OCI-LY7 (cell line): Measurements from ENCODE around the gene ZMIZ1. TPM values are rescaled to one million over a fixed set of nuclear protein-coding genes. Genes with fewer than 3 reads are reported as not detected.

ENCODE experiments used
- BruUV-seq: library from RNA; stranded (reverse); fragments of 400-500 nt; replicated peaks from 2 replicates; lab custom pipeline; 2021; lab: Mats Ljungman, UMichigan
- CTCF ChIA-PET: fragments of 300-600 bp; sonication (Branson Sonifier 250); formaldehyde crosslinking; loops from one replicate; lab custom pipeline; 2022; ENCODE audit warnings: antibody characterized with exemption; ENCODE audit not compliant: unreplicated experiment; lab: Charles Lee
- POLR2A ChIA-PET: fragments of 300-600 bp; sonication (Branson Sonifier 250); formaldehyde crosslinking; loops from one replicate; lab custom pipeline; 2022; ENCODE audit warnings: antibody characterized with exemption; lab: Charles Lee
- DNase-seq: peaks from one replicate; pipeline ENCODE4 v3.0.0-alpha.2; 2015; ENCODE audit warnings: low spot score
- H2AFZ ChIP-seq: fragments of 200-600 bp; sonication (generic), shearing (Covaris generic); 2 replicates; pipeline ENCODE4 v1.6.1; 2014; ENCODE audit warnings: mild to moderate bottlenecking, antibody characterized with exemption, low read length, moderate library complexity
- H3K27ac ChIP-seq: fragments of 200-600 bp; sonication (generic); 2 replicates; pipeline ENCODE4 v1.5.1; 2014; ENCODE audit warnings: mixed run types, low read depth, mild to moderate bottlenecking, moderate library complexity, low read length, inconsistent platforms; ENCODE audit not compliant: poor library complexity, severe bottlenecking
- H3K36me3 ChIP-seq: fragments of 200-600 bp; sonication (generic); 2 replicates; pipeline ENCODE4 v1.6.1; 2014; ENCODE audit warnings: mild to moderate bottlenecking, antibody characterized with exemption, low read length, moderate library complexity, mixed read lengths; ENCODE audit not compliant: insufficient read depth
- H3K4me1 ChIP-seq: fragments of 200-600 bp; sonication (generic); 2 replicates; pipeline ENCODE4 v1.5.1; 2014; ENCODE audit warnings: mild to moderate bottlenecking, low read length; ENCODE audit not compliant: insufficient read depth, poor library complexity, severe bottlenecking
- H3K4me2 ChIP-seq: fragments of 200-600 bp; sonication (generic); 2 replicates; pipeline ENCODE4 v1.6.1; 2014; ENCODE audit warnings: mild to moderate bottlenecking, low read length
- H3K4me3 ChIP-seq: fragments of 200-600 bp; sonication (generic); 2 replicates; pipeline ENCODE4 v1.5.1; 2014; ENCODE audit warnings: mild to moderate bottlenecking, low read depth, low read length; ENCODE audit not compliant: poor library complexity, severe bottlenecking
- H3K79me2 ChIP-seq: fragments of 200-600 bp; sonication (generic); 2 replicates; pipeline ENCODE4 v1.6.1; 2016; ENCODE audit warnings: low read depth, mild to moderate bottlenecking, low read length, moderate library complexity, mixed read lengths; ENCODE audit not compliant: insufficient read depth
- H3K9me2 ChIP-seq: fragments of 200-600 bp; sonication (generic); 2 replicates; pipeline ENCODE4 v1.6.1; 2016; ENCODE audit warnings: mild to moderate bottlenecking, low read length, mixed read lengths; ENCODE audit not compliant: insufficient read depth
- H3K9me3 ChIP-seq: fragments of 200-600 bp; sonication (generic); 2 replicates; pipeline ENCODE4 v1.6.1; 2014; ENCODE audit warnings: mild to moderate bottlenecking, mixed run types, low read length, mixed read lengths
- H4K20me1 ChIP-seq: fragments of 200-600 bp; sonication (generic); 2 replicates; pipeline ENCODE4 v1.6.1; 2014; ENCODE audit warnings: mild to moderate bottlenecking, antibody characterized with exemption, low read length, moderate library complexity, mixed read lengths; ENCODE audit not compliant: insufficient read depth
- EZH2phosphoT487 ChIP-seq: fragments of 200-600 bp; sonication (generic); IDR thresholded peaks from 2 replicates; pipeline ENCODE4 v1.6.1; 2018; ENCODE audit warnings: low read depth, borderline replicate concordance, mild to moderate bottlenecking, mixed run types, antibody characterized with exemption, low read length, moderate library complexity, mixed read lengths
- intact Hi-C: fragments of 100-400 bp; cut with micrococcal nuclease; formaldehyde crosslinking; loops from one replicate; pipeline ENCODE4 v1.10.0; 2022; ENCODE audit not compliant: unreplicated experiment
- total RNA-seq, 2 experiments: library from RNA; depleted of rRNA in 1 of 2; stranded (reverse); fragments of >200 nt in 1 of 2; shearing (Covaris generic) in 1 of 2; gene quantifications; 2 replicates each; pipeline ENCODE4 v1.2.3, GENCODE V29; 2014 to 2022
- TF ChIP-seq, protein P1 (sequence below): fragments of 200-600 bp; sonication (generic); conservative IDR thresholded peaks from 2 replicates; pipeline ENCODE4 v1.5.1; 2014; ENCODE audit warnings: mild to moderate bottlenecking, antibody characterized with exemption, low read length, moderate library complexity, mixed read lengths

ZMIZ1 gene
- total RNA-seq, 2 experiments from 2014 or later = 20.4 to 66.9 TPM

DNA sequence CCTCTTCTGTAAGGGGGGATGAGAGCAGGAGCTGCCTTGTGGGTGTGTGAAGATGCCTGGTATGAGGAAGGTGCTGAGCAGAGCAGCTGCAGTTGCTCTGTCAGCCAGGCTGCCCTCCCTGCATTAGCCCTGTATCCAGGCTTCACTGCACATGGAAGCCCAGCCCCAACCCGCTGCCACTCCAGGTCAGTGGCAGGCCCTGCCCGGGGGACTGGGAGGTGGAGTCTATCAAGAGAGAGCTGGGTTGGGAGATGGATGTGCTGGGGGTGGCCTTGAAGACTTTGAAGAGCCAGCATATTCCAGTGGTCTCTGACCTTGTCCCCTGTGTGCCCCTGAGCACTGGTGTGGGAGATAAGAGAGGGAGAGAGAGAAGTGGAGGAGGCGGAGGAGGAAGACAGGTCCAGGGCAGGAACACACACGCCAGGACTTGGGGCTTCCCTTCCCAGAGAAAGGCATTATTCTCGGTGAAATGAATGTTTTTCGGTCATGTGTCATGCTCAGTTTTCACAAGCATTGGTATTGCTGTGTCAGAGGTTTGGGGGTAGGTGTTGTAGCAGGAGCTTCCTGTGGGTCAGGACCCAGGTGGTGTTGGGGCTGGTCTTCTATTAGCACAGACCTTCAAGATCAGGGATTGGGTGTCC lies 281.1 kb downstream of the ZMIZ1 start:
- ChIA-PET POLR2A (no interaction called here), CTCF (no interaction called here)
- peaks cover 24% of the 10 kb centered on the region for H3K4me1 ChIP-seq
- H3K79me2 ChIP-seq = peaks cover 25% of the 10 kb centered on the region
- H3K9me2 ChIP-seq = no peaks in the 10 kb centered on the region
- H3K4me2 ChIP-seq = peak overlapping the region; percentile 80
- H4K20me1 ChIP-seq = peaks cover 13% of the 10 kb centered on the region
- H3K4me3 ChIP-seq = no peak overlapping the region
- DNase-seq = no peak
- no peak overlapping the region for H3K27ac ChIP-seq
- H2AFZ ChIP-seq = no peak overlapping the region
- intact Hi-C loops = no loop called here
- no TSS peak for BruUV-seq
- no peaks in the 10 kb centered on the region for H3K9me3 ChIP-seq
- peaks cover 68% of the 10 kb centered on the region for H3K36me3 ChIP-seq
- TF ChIP-seq, protein P1, sequence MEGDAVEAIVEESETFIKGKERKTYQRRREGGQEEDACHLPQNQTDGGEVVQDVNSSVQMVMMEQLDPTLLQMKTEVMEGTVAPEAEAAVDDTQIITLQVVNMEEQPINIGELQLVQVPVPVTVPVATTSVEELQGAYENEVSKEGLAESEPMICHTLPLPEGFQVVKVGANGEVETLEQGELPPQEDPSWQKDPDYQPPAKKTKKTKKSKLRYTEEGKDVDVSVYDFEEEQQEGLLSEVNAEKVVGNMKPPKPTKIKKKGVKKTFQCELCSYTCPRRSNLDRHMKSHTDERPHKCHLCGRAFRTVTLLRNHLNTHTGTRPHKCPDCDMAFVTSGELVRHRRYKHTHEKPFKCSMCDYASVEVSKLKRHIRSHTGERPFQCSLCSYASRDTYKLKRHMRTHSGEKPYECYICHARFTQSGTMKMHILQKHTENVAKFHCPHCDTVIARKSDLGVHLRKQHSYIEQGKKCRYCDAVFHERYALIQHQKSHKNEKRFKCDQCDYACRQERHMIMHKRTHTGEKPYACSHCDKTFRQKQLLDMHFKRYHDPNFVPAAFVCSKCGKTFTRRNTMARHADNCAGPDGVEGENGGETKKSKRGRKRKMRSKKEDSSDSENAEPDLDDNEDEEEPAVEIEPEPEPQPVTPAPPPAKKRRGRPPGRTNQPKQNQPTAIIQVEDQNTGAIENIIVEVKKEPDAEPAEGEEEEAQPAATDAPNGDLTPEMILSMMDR = no peak
- no peak for TF ChIP-seq EZH2phosphoT487

GRCh38 chr10:79350407-79351154 lies 281.8 kb downstream of the ZMIZ1 start:
- BruUV-seq = no TSS peak
- Histone ChIP-seq H3K4me2 (no peak overlapping the region), H3K9me3 (no peaks in the 10 kb centered on the region), H2AFZ (no peak overlapping the region), H3K36me3 (peaks cover 75% of the 10 kb centered on the region), H4K20me1 (peaks cover 13% of the 10 kb centered on the region), H3K9me2 (no peaks in the 10 kb centered on the region), H3K27ac (no peak overlapping the region), H3K79me2 (peaks cover 25% of the 10 kb centered on the region), H3K4me1 (peaks cover 21% of the 10 kb centered on the region), H3K4me3 (no peak overlapping the region)
- POLR2A ChIA-PET = interaction anchor here (0.6 to 0.7 kb wide), 2 partner anchors 268 to 1119 kb away, joined by 5 read pairs; no protein-coding TSS in a partner anchor
- no peak for DNase-seq
- no peak for TF ChIP-seq EZH2phosphoT487
- TF ChIP-seq, protein P1 = no peak
- intact Hi-C loops = no loop called here
- CTCF ChIA-PET = interaction anchor here (0.6 kb wide), 1 partner anchor 420 kb away, joined by 3 read pairs; no protein-coding TSS in a partner anchor
